Spleen (tissue), 11 donors: ENCODE data around the gene RFX3. TPM values are rescaled to one million over a fixed set of nuclear protein-coding genes. Genes with fewer than 3 reads are reported as not detected.
A peak's percentile ranks its signal among the peaks of the same experiment; 100 is the strongest.

Source experiments
- DNase-seq: peaks from one replicate; pipeline ENCODE4 v3.0.0-alpha.2; 2020
- H3K27ac ChIP-seq, 8 donors: fragments of 200-600 bp; sonication (generic) in 7 of 8; 1 replicate in 4 of 8; 2 replicates in 4 of 8; pipeline versions ENCODE4 v1.5.0 to v1.8.0; 2016 to 2021; ENCODE audit warnings: inconsistent platforms in 4 of 8, mild to moderate bottlenecking in 4 of 8, moderate library complexity in 1 of 8
- H3K27me3 ChIP-seq, 7 donors: fragments of 200-600 bp; sonication (generic) in 6 of 7; replicated peaks in 1 of 7; 1 replicate in 4 of 7; 2 replicates in 3 of 7; pipeline versions ENCODE4 v1.5.0 to v1.8.0; 2016 to 2021; ENCODE audit warnings: inconsistent platforms in 3 of 7, mild to moderate bottlenecking in 1 of 7
- H3K36me3 ChIP-seq, 6 donors: fragments of 200-600 bp; sonication (generic) in 5 of 6; 1 replicate in 4 of 6; 2 replicates in 2 of 6; pipeline versions ENCODE4 v1.5.0 to v1.8.0; 2016 to 2021; ENCODE audit warnings: inconsistent platforms in 2 of 6
- H3K4me1 ChIP-seq, 6 donors: fragments of 200-600 bp; sonication (generic) in 5 of 6; 1 replicate in 3 of 6; 2 replicates in 3 of 6; pipeline versions ENCODE4 v1.5.0 to v1.8.0; 2016 to 2021; ENCODE audit warnings: inconsistent platforms in 3 of 6
- H3K4me3 ChIP-seq, 8 donors: fragments of 200-600 bp; sonication (generic) in 7 of 8; 1 replicate in 4 of 8; 2 replicates in 4 of 8; pipeline versions ENCODE4 v1.5.0 to v1.8.0; 2016 to 2021; ENCODE audit warnings: inconsistent platforms in 4 of 8, mild to moderate bottlenecking in 4 of 8, moderate library complexity in 2 of 8
- H3K9me3 ChIP-seq, 8 donors: fragments of 200-600 bp; sonication (generic) in 7 of 8; 1 replicate in 4 of 8; 2 replicates in 4 of 8; pipeline versions ENCODE4 v1.5.0 to v1.8.0; 2016 to 2021; ENCODE audit warnings: inconsistent platforms in 4 of 8
- CTCF ChIP-seq, 11 experiments: fragments of 200-600 bp in 7 of 11; fragments of 450-650 bp in 4 of 11; sonication (generic) in 4 of 11; IDR thresholded peaks in 8 of 11; conservative IDR thresholded peaks in 3 of 11; 1 replicate in 7 of 11; 2 replicates in 4 of 11; pipeline versions ENCODE4 v1.4.0 to v1.8.0; 2016 to 2021; ENCODE audit warnings: antibody characterized with exemption in 11 of 11, inconsistent platforms in 4 of 11, mild to moderate bottlenecking in 1 of 11
- POLR2A ChIP-seq, 3 donors: fragments of 450-650 bp; IDR thresholded peaks; one replicate each; pipeline ENCODE4 v1.5.1; 2017; ENCODE audit warnings: antibody characterized with exemption in 3 of 3, mild to moderate bottlenecking in 1 of 3
- POLR2AphosphoS5 ChIP-seq, 3 donors: sonication (generic); formaldehyde crosslinking; IDR thresholded peaks; one replicate each; pipeline ENCODE4 v1.5.1; 2017; ENCODE audit warnings: antibody characterized with exemption in 3 of 3
- WGBS, 5 donors: extraction: QIAGEN DNeasy Blood & Tissue Kit in 3 of 5; methylation state at CpG; one replicate each; pipeline versions ENCODE4 v1.1.5 to v1.1.7; 2013 to 2018; 5-methylcytosine and 5-hydroxymethylcytosine counted together
- intact Hi-C: fragments of 100-400 bp; cut with DNase I; formaldehyde crosslinking; loops from one replicate; pipeline ENCODE4 v1.15.0; 2023; ENCODE audit warnings: low total_unique reads
- polyA plus RNA-seq, 3 donors: library from polyadenylated mRNA; stranded (reverse); fragments of 200-250 nt; gene quantifications; one replicate each; pipeline ENCODE4 v1.2.1, GENCODE V29; 2013
- total RNA-seq, 7 donors: library from RNA; depleted of rRNA in 3 of 7; stranded (reverse); fragments of >200 nt in 3 of 7; fragmentation: NEBNext Ultra II Directional in 4 of 7; extraction: Animal tissue kit (Norgen Biotek cat#: 25700) in 4 of 7; gene quantifications; one replicate each; pipeline versions ENCODE4 v1.1.0 to v1.2.1, GENCODE V29; 2016 to 2021
- donor health status: healthy with polysubstance abuse.
- donor health status: DM: no; HTN: no; CAD: no; lungs with moderate emphysema.
- donor health status: DM: no; HTN: no; CAD: no.
- donor health status: Bipolar disorder and iron deficiency.
- donor health status: healthy.
- donor health status: DM: no; HTN: no; CAD: no.
- donor health status: DM: yes; HTN: yes; CAD: no.

The RFX3 gene
- total and polyA plus RNA-seq, 10 donors: 2.5 to 25.9 (median 19.1) TPM

GRCh38 chr9:3534614-3535404, 9.0 kb upstream of the RFX3 start:
- Histone ChIP-seq H3K4me3 (no peak overlapping the region), H3K4me1 (peaks cover 0 to 14% (median under 1%) of the 10 kb centered on the region in 6 donors), H3K27ac (no peak overlapping the region), H3K9me3 (no peaks in the 10 kb centered on the region), H3K36me3 (peaks cover 0 to 14% (median 0%) of the 10 kb centered on the region in 6 donors), H3K27me3 (no peaks in the 10 kb centered on the region)
- intact Hi-C loops: no loop called here
- DNase-seq: no peak
- TF ChIP-seq POLR2A (IDR thresholded peaks at IDR 0.05) (no peak), CTCF (IDR thresholded peaks at IDR 0.05 in 8 of 11, conservative IDR thresholded peaks at IDR 0.05 in 3 of 11) (no peak)
- WGBS, 5 donors: 89 to 94% (median 91%) methylated on average over 6 of the region's 6 CpGs

GRCh38 chr9:3532158-3532557, 6.4 kb upstream of the RFX3 start:
- no peak overlapping the region for H3K4me3 ChIP-seq
- no peaks in the 10 kb centered on the region for H3K9me3 ChIP-seq
- no peak overlapping the region for H3K27ac ChIP-seq
- H3K4me1 ChIP-seq: peaks cover 18 to 40% (median 24%) of the 10 kb centered on the region in 6 donors
- TF ChIP-seq POLR2AphosphoS5 (IDR thresholded peaks at IDR 0.05): no peak
- TF ChIP-seq POLR2A (IDR thresholded peaks at IDR 0.05): no peak
- TF ChIP-seq CTCF (IDR thresholded peaks at IDR 0.05 in 8 of 11, conservative IDR thresholded peaks at IDR 0.05 in 3 of 11): no peak
- H3K36me3 ChIP-seq: peaks cover 0 to 16% (median 0%) of the 10 kb centered on the region in 6 donors
- no peak for DNase-seq
- H3K27me3 ChIP-seq: no peaks in the 10 kb centered on the region
- intact Hi-C loops: no loop called here

- H3K4me3 ChIP-seq: peak overlapping the region in 5 of 8 donors; percentile 1 to 96 (median 21)
- peaks cover 23 to 60% (median 36%) of the 10 kb centered on the region in 6 donors for H3K4me1 ChIP-seq
- no peaks in the 10 kb centered on the region for H3K9me3 ChIP-seq
- H3K27me3 ChIP-seq: no peaks in the 10 kb centered on the region
- peak overlapping the region; percentile 96 to 100 (median 100) for H3K27ac ChIP-seq
- peaks cover 0 to 16% (median 0%) of the 10 kb centered on the region in 6 donors for H3K36me3 ChIP-seq
- DNase-seq: no peak
- intact Hi-C loops: no loop called here
- 22 to 45% (median 33%) methylated on average over 7 of the region's 7 CpGs for WGBS, 5 donors
- TF ChIP-seq POLR2AphosphoS5 (IDR thresholded peaks at IDR 0.05): peak in 1 of 3 donors; percentile 30
- no peak for TF ChIP-seq POLR2A (IDR thresholded peaks at IDR 0.05)
- no peak for TF ChIP-seq CTCF (IDR thresholded peaks at IDR 0.05 in 8 of 11, conservative IDR thresholded peaks at IDR 0.05 in 3 of 11)
These were observed 2.6 kb upstream of the RFX3 start for GRCh38 chr9:3528451-3528850.
